ENCODE results near the gene TNFRSF12A. TPM values are rescaled to one million over a fixed set of nuclear protein-coding genes. Genes with fewer than 3 reads are reported as not detected.
"Not testable (repeated sequence)": the region's sequence is repeated elsewhere in the genome, so short reads cannot be mapped to it uniquely, and the experiment has no call there.

TNFRSF12A gene
- total and polyA plus RNA-seq, 3 donors from 2014 or later = 12.8 to 33.4 (median 16.8) TPM

- intact Hi-C loops (cut with DNase I; ENCODE audit: low total_unique reads) = no loop called here
- H3K27me3 ChIP-seq = no peaks in the 10 kb centered on the region
These were observed 27.2 kb downstream of the TNFRSF12A start for GRCh38 chr16:3047387-3047720.

GRCh38 chr16:3049921-3050481 lies 29.8 kb downstream of the TNFRSF12A start:
- H3K27ac ChIP-seq = no peak overlapping the region
- TF ChIP-seq POLR2A (IDR thresholded peaks at IDR 0.05) (no peak), CTCF (IDR thresholded peaks at IDR 0.05) (no peak)
- no peak for DNase-seq
- 79 to 86% methylated on average over 14 to 26 of the region's 26 CpGs for WGBS, 2 donors
- intact Hi-C loops (cut with DNase I; ENCODE audit: low total_unique reads) = no loop called here
- no peak overlapping the region for H3K4me3 ChIP-seq
- no peaks in the 10 kb centered on the region for H3K27me3 ChIP-seq
- no peaks in the 10 kb centered on the region for H3K9me3 ChIP-seq
- H3K36me3 ChIP-seq (ENCODE audit: low read depth, missing control alignments) = no peaks in the 10 kb centered on the region
- peaks cover 14% of the 10 kb centered on the region for H3K4me1 ChIP-seq

More at GRCh38 chr16:3047387-3047720, 27.2 kb downstream of the TNFRSF12A start:
- H3K36me3 ChIP-seq (ENCODE audit: low read depth, missing control alignments) = no peaks in the 10 kb centered on the region
- H3K9me3 ChIP-seq = no peaks in the 10 kb centered on the region
- H3K27ac ChIP-seq = no peak overlapping the region
- TF ChIP-seq POLR2A (IDR thresholded peaks at IDR 0.05) (no peak), CTCF (IDR thresholded peaks at IDR 0.05) (no peak)
- WGBS, 2 donors = 5 to 7% methylated on average over 2 to 13 of the region's 13 CpGs
- no peak overlapping the region for H3K4me3 ChIP-seq
- no peak for DNase-seq
- peaks cover 14% of the 10 kb centered on the region for H3K4me1 ChIP-seq

GRCh38 chr16:3050487-3050886 lies 30.3 kb downstream of the TNFRSF12A start:
- 80 to 82% methylated on average over 5 of the region's 5 CpGs for WGBS, 2 donors
- H3K4me1 ChIP-seq = peaks cover 12% of the 10 kb centered on the region
- no peaks in the 10 kb centered on the region for H3K36me3 ChIP-seq (ENCODE audit: low read depth, missing control alignments)
- TF ChIP-seq CTCF (IDR thresholded peaks at IDR 0.05) (no peak), POLR2A (IDR thresholded peaks at IDR 0.05) (no peak)
- no peaks in the 10 kb centered on the region for H3K9me3 ChIP-seq
- H3K27me3 ChIP-seq = no peaks in the 10 kb centered on the region
- no peak for DNase-seq
- H3K27ac ChIP-seq = no peak overlapping the region
- intact Hi-C loops (cut with DNase I; ENCODE audit: low total_unique reads) = no loop called here
- no peak overlapping the region for H3K4me3 ChIP-seq

- no peaks in the 10 kb centered on the region for H3K36me3 ChIP-seq (ENCODE audit: low read depth, missing control alignments)
- TF ChIP-seq CTCF (IDR thresholded peaks at IDR 0.05) (no peak), POLR2A (IDR thresholded peaks at IDR 0.05) (no peak)
- no peaks in the 10 kb centered on the region for H3K27me3 ChIP-seq
- H3K4me3 ChIP-seq = no peak overlapping the region
- DNase-seq = no peak
- WGBS, 2 donors = 50 to 53% methylated on average over 3 to 4 of the region's 4 CpGs
- intact Hi-C loops (cut with DNase I; ENCODE audit: low total_unique reads) = no loop called here
- peaks cover 6% of the 10 kb centered on the region for H3K4me1 ChIP-seq
- H3K9me3 ChIP-seq = no peaks in the 10 kb centered on the region
- no peak overlapping the region for H3K27ac ChIP-seq
These were observed 30.8 kb downstream of the TNFRSF12A start for GRCh38 chr16:3051009-3051408.

- no peak for DNase-seq
- Histone ChIP-seq H3K36me3 (ENCODE audit: low read depth, missing control alignments) (no peaks in the 10 kb centered on the region), H3K9me3 (no peaks in the 10 kb centered on the region), H3K27ac (no peak overlapping the region), H3K4me1 (peaks cover 2% of the 10 kb centered on the region), H3K27me3 (no peaks in the 10 kb centered on the region), H3K4me3 (no peak overlapping the region)
- TF ChIP-seq POLR2A (IDR thresholded peaks at IDR 0.05) (no peak), CTCF (IDR thresholded peaks at IDR 0.05) (no peak)
- intact Hi-C loops (cut with DNase I; ENCODE audit: low total_unique reads) = no loop called here
- 92 to 95% methylated on average over 9 of the region's 9 CpGs for WGBS, 2 donors
These were observed 31.3 kb downstream of the TNFRSF12A start for GRCh38 chr16:3051494-3051893.

GRCh38 chr16:3052571-3053329 lies 32.6 kb downstream of the TNFRSF12A start:
- H3K27me3 ChIP-seq; DNase-seq; H3K4me3 ChIP-seq; H3K9me3 ChIP-seq; intact Hi-C loops (cut with DNase I; ENCODE audit: low total_unique reads); H3K27ac ChIP-seq; H3K4me1 ChIP-seq; H3K36me3 ChIP-seq (ENCODE audit: low read depth, missing control alignments): not testable (repeated sequence)
- 78 to 86% methylated on average over 9 to 11 of the region's 12 CpGs for WGBS, 2 donors

- H3K4me3 ChIP-seq; H3K36me3 ChIP-seq (ENCODE audit: low read depth, missing control alignments); intact Hi-C loops (cut with DNase I; ENCODE audit: low total_unique reads); DNase-seq; H3K4me1 ChIP-seq; H3K9me3 ChIP-seq; H3K27ac ChIP-seq; H3K27me3 ChIP-seq: not testable (repeated sequence)
- WGBS, 2 donors = 90 to 97% methylated on average over 6 to 12 of the region's 13 CpGs
These were observed 33.2 kb downstream of the TNFRSF12A start for GRCh38 chr16:3053330-3053710.
